HepG2 (cell line): ENCODE measurements around the gene UAP1L1. TPM values are rescaled to one million over a fixed set of nuclear protein-coding genes. Genes with fewer than 3 reads are reported as not detected.

Experiments used
- PCBP1 ChIP-seq: fragments of 200-400 bp; formaldehyde crosslinking; IDR thresholded peaks from 2 replicates; pipeline ENCODE4 v1.6.1; 2017; ENCODE audit warnings: mild to moderate bottlenecking, low read depth, low read length, borderline replicate concordance
- POLR2G ChIP-seq: fragments of 200-400 bp; formaldehyde crosslinking; IDR thresholded peaks from 2 replicates; pipeline ENCODE4 v1.6.1; 2018; ENCODE audit warnings: mild to moderate bottlenecking, low read depth, low read length, moderate library complexity
- ZSCAN20 ChIP-seq: sonication (generic); formaldehyde crosslinking; IDR thresholded peaks from 2 replicates; pipeline ENCODE4 v1.4.0; 2020; ENCODE audit warnings: missing genetic modification reagents, mild to moderate bottlenecking, borderline replicate concordance
- ZSCAN31 ChIP-seq: sonication (generic); formaldehyde crosslinking; IDR thresholded peaks from 2 replicates; pipeline ENCODE4 v1.5.0; 2020; ENCODE audit warnings: low read depth, mild to moderate bottlenecking, missing genetic modification reagents
- polyA plus RNA-seq, 8 experiments: library from polyadenylated mRNA; depleted of rRNA in 3 of 8; stranded (reverse) in 7 of 8; unstranded in 1 of 8; fragments of >200 nt; fragmentation: Illumina TruSeq in 4 of 8; extraction: Trizol in 4 of 8; gene quantifications; 2 replicates each; pipeline versions ENCODE4 v1.2.1 to v1.2.3, GENCODE V29; 2011 to 2016; ENCODE audit warnings: low read depth in 4 of 8, missing spikeins in 1 of 8, mixed read lengths in 1 of 8; ENCODE audit not compliant: insufficient read depth in 1 of 8
- total RNA-seq, 5 experiments: library from RNA; depleted of rRNA; stranded (reverse); fragments of >200 nt; fragmentation: Illumina TruSeq; extraction: Trizol; gene quantifications; 2 replicates each; pipeline ENCODE4 v1.2.3, GENCODE V29; 2016; ENCODE audit warnings: low read depth in 1 of 5
- TF ChIP-seq, protein P1 (sequence below): sonication (generic); formaldehyde crosslinking; IDR thresholded peaks from 2 replicates; pipeline ENCODE4 v1.5.0; 2020; ENCODE audit warnings: mild to moderate bottlenecking, missing genetic modification reagents, borderline replicate concordance
- TF ChIP-seq, protein P2 (sequence below), 2 experiments: sonication (generic) in 1 of 2; formaldehyde crosslinking in 1 of 2; IDR thresholded peaks; 2 replicates each; pipeline versions ENCODE4 v1.5.1 to v1.6.1; 2011 to 2020; ENCODE audit warnings: borderline replicate concordance in 1 of 2, low read depth in 1 of 2, low read length in 1 of 2, mild to moderate bottlenecking in 1 of 2, missing genetic modification reagents in 1 of 2, moderate library complexity in 1 of 2
- TF ChIP-seq, protein P3 (sequence below): sonication (generic); formaldehyde crosslinking; IDR thresholded peaks from 2 replicates; pipeline ENCODE4 v1.9.0; 2021; ENCODE audit warnings: missing genetic modification reagents, mild to moderate bottlenecking, borderline replicate concordance
- TF ChIP-seq, protein P4 (sequence below): sonication (generic); formaldehyde crosslinking; IDR thresholded peaks from 2 replicates; pipeline ENCODE4 v1.5.1; 2020; ENCODE audit warnings: missing genetic modification reagents, mild to moderate bottlenecking, borderline replicate concordance
- TF ChIP-seq, protein P5 (sequence below): sonication (generic); formaldehyde crosslinking; IDR thresholded peaks from 2 replicates; pipeline ENCODE4 v1.4.0; 2020; ENCODE audit warnings: missing genetic modification reagents
- TF ChIP-seq, protein P6 (sequence below): sonication (generic); formaldehyde crosslinking; conservative IDR thresholded peaks from 2 replicates; pipeline ENCODE4 v1.8.0; 2022; ENCODE audit warnings: missing genetic modification reagents

The UAP1L1 gene
- total and polyA plus RNA-seq, 2 of the 13 experiments (the other 11 are each of a cell fraction or from before 2014, with no cell fraction given) = 5.4 to 6.4 TPM

DNA sequence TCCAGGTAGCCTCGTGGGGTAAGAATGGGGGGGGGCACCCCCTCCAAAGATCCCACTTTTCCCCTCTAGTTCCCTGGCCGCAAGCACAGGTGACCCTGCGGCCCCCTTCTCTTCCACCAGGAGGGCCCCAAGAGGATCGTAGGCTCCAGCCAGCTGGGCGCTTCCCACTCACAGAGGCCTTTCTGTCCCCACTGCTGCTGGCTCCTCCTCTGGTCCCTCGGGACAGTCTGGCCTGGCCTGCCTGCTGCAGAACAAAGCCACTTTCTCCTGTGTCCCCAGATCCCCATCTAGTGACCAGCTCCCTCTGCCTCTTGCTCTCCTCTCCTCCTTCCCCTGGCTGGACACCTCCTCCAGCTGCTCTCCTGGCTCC, 6.4 kb upstream of the UAP1L1 start (continued):
- TF ChIP-seq, protein P1, sequence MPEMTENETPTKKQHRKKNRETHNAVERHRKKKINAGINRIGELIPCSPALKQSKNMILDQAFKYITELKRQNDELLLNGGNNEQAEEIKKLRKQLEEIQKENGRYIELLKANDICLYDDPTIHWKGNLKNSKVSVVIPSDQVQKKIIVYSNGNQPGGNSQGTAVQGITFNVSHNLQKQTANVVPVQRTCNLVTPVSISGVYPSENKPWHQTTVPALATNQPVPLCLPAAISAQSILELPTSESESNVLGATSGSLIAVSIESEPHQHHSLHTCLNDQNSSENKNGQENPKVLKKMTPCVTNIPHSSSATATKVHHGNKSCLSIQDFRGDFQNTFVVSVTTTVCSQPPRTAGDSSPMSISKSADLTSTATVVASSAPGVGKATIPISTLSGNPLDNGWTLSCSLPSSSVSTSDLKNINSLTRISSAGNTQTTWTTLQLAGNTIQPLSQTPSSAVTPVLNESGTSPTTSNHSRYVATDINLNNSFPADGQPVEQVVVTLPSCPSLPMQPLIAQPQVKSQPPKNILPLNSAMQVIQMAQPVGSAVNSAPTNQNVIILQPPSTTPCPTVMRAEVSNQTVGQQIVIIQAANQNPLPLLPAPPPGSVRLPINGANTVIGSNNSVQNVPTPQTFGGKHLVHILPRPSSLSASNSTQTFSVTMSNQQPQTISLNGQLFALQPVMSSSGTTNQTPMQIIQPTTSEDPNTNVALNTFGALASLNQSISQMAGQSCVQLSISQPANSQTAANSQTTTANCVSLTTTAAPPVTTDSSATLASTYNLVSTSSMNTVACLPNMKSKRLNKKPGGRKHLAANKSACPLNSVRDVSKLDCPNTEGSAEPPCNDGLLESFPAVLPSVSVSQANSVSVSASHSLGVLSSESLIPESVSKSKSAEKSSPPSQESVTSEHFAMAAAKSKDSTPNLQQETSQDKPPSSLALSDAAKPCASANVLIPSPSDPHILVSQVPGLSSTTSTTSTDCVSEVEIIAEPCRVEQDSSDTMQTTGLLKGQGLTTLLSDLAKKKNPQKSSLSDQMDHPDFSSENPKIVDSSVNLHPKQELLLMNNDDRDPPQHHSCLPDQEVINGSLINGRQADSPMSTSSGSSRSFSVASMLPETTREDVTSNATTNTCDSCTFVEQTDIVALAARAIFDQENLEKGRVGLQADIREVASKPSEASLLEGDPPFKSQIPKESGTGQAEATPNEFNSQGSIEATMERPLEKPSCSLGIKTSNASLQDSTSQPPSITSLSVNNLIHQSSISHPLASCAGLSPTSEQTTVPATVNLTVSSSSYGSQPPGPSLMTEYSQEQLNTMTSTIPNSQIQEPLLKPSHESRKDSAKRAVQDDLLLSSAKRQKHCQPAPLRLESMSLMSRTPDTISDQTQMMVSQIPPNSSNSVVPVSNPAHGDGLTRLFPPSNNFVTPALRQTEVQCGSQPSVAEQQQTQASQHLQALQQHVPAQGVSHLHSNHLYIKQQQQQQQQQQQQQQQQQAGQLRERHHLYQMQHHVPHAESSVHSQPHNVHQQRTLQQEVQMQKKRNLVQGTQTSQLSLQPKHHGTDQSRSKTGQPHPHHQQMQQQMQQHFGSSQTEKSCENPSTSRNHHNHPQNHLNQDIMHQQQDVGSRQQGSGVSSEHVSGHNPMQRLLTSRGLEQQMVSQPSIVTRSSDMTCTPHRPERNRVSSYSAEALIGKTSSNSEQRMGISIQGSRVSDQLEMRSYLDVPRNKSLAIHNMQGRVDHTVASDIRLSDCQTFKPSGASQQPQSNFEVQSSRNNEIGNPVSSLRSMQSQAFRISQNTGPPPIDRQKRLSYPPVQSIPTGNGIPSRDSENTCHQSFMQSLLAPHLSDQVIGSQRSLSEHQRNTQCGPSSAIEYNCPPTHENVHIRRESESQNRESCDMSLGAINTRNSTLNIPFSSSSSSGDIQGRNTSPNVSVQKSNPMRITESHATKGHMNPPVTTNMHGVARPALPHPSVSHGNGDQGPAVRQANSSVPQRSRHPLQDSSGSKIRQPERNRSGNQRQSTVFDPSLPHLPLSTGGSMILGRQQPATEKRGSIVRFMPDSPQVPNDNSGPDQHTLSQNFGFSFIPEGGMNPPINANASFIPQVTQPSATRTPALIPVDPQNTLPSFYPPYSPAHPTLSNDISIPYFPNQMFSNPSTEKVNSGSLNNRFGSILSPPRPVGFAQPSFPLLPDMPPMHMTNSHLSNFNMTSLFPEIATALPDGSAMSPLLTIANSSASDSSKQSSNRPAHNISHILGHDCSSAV (CRISPR knock-in tag) = no peak
- TF ChIP-seq, protein P2, sequence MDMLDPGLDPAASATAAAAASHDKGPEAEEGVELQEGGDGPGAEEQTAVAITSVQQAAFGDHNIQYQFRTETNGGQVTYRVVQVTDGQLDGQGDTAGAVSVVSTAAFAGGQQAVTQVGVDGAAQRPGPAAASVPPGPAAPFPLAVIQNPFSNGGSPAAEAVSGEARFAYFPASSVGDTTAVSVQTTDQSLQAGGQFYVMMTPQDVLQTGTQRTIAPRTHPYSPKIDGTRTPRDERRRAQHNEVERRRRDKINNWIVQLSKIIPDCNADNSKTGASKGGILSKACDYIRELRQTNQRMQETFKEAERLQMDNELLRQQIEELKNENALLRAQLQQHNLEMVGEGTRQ (IDR thresholded peaks at IDR 0.05; ENCODE audit: low read depth, low read length) = no peak
- TF ChIP-seq, protein P2 (CRISPR knock-in tag; IDR thresholded peaks at IDR 0.05; ENCODE audit: borderline replicate concordance) = 0 out of 2 replicates have a peak, but pooled peaks have one; percentile 12
- TF ChIP-seq PCBP1 = no peak
- TF ChIP-seq, protein P3, sequence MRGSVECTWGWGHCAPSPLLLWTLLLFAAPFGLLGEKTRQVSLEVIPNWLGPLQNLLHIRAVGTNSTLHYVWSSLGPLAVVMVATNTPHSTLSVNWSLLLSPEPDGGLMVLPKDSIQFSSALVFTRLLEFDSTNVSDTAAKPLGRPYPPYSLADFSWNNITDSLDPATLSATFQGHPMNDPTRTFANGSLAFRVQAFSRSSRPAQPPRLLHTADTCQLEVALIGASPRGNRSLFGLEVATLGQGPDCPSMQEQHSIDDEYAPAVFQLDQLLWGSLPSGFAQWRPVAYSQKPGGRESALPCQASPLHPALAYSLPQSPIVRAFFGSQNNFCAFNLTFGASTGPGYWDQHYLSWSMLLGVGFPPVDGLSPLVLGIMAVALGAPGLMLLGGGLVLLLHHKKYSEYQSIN = no peak
- no peak for TF ChIP-seq ZSCAN31 (CRISPR knock-in tag)
- TF ChIP-seq, protein P4, sequence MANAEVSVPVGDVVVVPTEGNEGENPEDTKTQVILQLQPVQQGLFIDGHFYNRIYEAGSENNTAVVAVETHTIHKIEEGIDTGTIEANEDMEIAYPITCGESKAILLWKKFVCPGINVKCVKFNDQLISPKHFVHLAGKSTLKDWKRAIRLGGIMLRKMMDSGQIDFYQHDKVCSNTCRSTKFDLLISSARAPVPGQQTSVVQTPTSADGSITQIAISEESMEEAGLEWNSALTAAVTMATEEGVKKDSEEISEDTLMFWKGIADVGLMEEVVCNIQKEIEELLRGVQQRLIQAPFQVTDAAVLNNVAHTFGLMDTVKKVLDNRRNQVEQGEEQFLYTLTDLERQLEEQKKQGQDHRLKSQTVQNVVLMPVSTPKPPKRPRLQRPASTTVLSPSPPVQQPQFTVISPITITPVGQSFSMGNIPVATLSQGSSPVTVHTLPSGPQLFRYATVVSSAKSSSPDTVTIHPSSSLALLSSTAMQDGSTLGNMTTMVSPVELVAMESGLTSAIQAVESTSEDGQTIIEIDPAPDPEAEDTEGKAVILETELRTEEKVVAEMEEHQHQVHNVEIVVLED (CRISPR knock-in tag) = no peak
- TF ChIP-seq ZSCAN20 = no peak
- peak; percentile 2; the same call in 1 of the 2 replicates for TF ChIP-seq POLR2G
- TF ChIP-seq, protein P5, sequence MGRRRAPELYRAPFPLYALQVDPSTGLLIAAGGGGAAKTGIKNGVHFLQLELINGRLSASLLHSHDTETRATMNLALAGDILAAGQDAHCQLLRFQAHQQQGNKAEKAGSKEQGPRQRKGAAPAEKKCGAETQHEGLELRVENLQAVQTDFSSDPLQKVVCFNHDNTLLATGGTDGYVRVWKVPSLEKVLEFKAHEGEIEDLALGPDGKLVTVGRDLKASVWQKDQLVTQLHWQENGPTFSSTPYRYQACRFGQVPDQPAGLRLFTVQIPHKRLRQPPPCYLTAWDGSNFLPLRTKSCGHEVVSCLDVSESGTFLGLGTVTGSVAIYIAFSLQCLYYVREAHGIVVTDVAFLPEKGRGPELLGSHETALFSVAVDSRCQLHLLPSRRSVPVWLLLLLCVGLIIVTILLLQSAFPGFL (CRISPR knock-in tag) = no peak
- TF ChIP-seq, protein P6, sequence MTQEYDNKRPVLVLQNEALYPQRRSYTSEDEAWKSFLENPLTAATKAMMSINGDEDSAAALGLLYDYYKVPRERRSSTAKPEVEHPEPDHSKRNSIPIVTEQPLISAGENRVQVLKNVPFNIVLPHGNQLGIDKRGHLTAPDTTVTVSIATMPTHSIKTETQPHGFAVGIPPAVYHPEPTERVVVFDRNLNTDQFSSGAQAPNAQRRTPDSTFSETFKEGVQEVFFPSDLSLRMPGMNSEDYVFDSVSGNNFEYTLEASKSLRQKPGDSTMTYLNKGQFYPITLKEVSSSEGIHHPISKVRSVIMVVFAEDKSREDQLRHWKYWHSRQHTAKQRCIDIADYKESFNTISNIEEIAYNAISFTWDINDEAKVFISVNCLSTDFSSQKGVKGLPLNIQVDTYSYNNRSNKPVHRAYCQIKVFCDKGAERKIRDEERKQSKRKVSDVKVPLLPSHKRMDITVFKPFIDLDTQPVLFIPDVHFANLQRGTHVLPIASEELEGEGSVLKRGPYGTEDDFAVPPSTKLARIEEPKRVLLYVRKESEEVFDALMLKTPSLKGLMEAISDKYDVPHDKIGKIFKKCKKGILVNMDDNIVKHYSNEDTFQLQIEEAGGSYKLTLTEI (CRISPR knock-in tag) = no peak
